ENCODE measurements around the gene CDX1.

CDX1 gene

DNA sequence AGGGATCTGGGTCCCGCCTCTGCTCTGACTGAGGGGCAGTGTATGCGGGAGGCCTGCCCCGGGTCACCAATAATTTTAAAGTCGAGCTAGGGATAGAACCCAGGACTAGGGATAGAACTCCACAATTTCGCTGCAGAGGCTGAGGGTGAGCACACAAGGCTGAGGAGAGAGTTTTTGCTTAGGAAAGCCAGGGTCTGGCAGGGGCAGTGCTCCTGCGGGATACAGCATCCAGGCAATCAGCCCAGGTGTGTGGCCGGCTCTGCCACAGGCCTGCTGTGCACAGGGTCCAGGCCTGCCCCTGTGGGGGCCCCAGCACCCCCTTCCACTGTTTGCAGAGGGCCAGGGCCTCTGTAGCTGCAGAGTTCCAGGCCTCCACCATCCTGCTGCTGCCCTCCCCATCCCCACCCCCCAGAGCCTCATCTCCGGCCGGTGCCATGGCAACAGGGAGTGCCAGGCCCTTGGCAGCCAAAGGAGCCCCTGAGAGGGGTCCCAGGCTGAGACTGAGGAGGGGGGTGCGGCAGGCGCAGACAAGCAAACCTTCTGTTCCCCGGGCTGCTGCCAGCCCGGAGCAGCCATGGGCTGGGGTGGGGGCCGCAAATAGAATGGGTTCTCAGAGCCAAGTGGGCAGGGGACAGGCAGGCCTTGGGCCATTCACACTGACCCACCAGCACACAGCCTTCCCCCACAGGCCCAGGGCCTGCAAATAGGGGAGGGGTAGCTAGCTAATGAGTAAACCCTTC, 19.5 kb upstream of the CDX1 start:
- no peak for DNase-seq (ENCODE audit: low read depth in 2 of 2)

GRCh38 chr5:150147670-150148069, 18.9 kb upstream of the CDX1 start:
- no peak for DNase-seq (ENCODE audit: low read depth in 2 of 2)

DNA sequence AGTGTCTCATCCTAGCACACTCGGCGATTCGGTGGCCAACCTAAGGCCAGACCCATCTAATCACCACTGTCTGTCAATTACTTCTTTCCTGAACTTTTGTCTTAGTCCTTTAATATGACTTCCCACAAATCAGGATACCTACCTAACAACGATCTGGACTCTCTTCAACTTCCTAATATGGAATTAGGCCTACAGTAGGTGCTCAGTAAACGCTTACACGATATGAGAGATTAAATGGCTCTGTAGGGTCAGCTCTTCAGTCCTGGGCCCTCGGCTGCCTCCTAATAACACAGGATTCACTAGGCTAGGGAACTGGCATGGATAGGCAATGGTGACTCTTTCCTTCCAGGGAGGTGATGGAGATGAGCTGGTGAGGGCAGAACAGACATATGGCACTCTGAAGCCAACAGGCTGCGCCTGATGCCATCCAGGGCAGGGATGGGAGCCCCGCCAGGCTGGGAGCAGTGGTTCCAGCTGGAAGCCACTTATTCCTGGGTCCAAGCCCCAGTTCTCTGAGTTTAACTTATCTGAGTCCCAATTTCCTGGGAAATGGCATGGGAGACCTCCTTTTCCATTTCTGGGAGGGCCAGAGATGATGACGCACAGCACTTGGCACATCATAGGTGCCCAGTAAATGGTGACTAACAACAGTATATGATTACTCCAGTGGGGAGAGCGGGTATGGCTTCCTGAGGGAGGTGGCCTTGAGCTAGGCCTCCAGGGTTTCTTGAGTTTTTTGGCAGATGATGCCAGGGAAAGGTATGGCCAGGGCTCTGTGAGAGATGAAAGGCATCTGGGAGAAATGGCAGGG, 18.3 kb upstream of the CDX1 start:
- no peak for DNase-seq (ENCODE audit: low read depth in 2 of 2)

- no peak for DNase-seq (ENCODE audit: low read depth in 2 of 2)
These were observed 17.0 kb upstream of the CDX1 start for GRCh38 chr5:150149618-150150017.

DNA sequence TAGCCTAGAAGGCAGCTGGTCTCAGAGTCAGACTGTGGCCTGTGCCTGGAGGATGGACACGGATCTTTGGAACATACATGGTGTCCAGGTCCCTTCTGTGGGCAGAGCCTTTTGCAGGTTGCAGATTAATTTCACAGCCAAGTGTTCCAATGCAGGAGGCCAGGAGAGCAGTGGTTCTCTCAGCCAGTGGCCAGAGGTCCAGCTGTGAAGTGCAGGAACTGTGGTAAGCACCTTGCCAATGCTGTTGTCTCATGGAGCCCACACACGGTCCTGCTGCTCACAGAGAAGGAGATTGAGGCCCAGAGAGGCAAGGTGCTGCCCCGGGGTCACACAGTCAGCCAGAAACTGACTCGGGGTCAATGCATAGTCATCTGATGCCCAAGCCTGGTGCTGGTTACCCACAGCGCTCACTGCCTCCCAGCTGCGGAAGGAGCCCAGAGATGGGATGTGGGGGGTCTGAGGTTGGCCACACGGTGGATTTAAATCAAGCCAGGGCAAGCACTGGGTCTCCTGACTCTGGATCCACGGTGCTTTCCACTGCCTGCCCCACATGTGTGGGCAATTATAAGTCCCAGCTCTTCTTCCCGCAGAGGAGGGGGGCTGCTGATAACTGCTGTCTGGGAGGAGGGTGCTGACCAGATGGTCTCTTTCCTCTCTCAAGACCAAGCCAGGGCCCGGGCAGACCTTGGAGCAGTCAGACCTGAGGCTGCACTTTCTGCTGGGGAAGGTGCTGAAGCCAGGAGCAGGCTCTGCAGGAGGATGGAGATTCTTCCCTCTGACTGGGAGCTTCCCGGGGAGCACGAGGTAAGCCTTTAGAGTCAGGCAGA, 13.7 kb upstream of the CDX1 start:
- DNase-seq (ENCODE audit: low read depth in 2 of 2): no peak

DNA sequence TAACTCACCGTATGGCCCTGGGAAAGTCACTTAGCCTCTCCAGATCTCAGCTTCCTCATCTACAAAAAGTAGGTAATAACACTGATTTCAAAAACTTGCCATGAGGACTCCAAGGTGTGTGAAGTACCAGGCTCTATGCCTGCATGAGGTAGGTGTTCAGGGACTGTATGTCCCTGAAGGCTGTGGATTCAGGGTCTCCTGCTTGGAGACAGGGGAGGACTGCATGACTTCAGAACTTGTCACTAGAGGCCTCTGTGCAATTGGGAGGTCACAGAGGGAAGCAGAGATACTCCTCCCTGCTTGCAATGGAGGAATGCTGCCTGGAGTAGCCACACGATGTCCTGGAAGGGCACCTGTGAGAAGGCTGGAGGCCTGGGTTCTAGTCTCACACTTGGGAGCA, 13.1 kb upstream of the CDX1 start:
- DNase-seq (ENCODE audit: low read depth in 2 of 2): no peak

DNA sequence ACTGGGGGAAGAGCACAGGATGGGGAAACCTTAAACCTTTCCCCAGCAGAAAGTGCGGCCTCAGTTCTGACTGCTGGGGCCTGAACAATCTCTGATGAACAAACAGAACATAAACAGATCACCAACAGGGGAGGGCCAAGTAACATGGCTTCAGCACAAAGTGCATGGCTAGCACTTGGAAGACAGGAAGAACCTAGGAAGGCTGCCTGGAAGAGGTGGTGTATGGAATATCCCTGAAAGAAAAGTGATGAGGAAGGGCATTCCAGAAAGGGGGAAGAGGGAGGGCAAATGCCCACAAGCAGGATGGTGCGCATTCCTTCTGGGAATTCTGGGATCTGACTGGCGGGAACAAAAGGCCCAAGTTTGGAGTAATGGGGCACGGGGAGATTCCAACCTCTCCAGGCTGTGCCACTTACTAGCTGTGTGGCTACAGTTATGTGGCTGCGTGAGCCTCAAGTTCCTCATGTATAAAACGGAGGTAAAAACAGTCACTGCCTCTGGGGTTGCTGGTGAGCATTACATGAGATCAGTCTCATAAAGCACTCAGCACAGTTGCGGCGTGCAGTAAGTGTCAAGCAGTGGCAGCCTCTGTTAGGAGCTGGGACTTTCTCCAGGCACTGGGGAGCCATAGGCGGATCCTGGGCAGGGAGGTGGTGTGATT, 12.5 kb upstream of the CDX1 start:
- no peak for DNase-seq (ENCODE audit: low read depth in 2 of 2)

GRCh38 chr5:150154618-150155128, 11.9 kb upstream of the CDX1 start:
- no peak for DNase-seq (ENCODE audit: low read depth in 2 of 2)

GRCh38 chr5:150155258-150156026, 11.1 kb upstream of the CDX1 start, which contains the start of gene PDGFRB:
Gene PDGFRB, minus strand, starts transcription at chr5:150155845. Its CDS starts 18,798 bp downstream, at chr5:150137047.
- peak; percentile 20 to 38 for DNase-seq (ENCODE audit: low read depth in 2 of 2)

DNA sequence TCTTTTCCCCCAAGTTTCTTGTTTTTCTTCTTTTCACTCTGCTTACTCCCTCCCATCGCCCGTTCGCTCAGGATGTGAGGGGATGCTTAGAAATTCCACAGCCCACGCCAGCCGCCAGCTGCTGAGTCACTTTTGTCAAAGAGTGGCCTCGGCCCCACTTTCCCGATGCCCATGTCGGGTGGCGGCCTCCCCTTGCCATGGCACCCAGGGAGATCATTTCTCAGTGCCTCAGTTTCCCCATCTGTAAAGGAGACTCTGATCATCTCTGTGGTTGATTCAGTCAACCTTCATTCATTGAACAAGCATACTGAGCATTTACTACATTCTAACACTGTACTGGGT, 10.6 kb upstream of the CDX1 start:
- DNase-seq (ENCODE audit: low read depth in 2 of 2): no peak

GRCh38 chr5:150156540-150156939, 10.0 kb upstream of the CDX1 start:
- no peak for DNase-seq (ENCODE audit: low read depth in 2 of 2)

GRCh38 chr5:150157168-150157567, 9.4 kb upstream of the CDX1 start:
- no peak for DNase-seq (ENCODE audit: low read depth in 2 of 2)

DNA sequence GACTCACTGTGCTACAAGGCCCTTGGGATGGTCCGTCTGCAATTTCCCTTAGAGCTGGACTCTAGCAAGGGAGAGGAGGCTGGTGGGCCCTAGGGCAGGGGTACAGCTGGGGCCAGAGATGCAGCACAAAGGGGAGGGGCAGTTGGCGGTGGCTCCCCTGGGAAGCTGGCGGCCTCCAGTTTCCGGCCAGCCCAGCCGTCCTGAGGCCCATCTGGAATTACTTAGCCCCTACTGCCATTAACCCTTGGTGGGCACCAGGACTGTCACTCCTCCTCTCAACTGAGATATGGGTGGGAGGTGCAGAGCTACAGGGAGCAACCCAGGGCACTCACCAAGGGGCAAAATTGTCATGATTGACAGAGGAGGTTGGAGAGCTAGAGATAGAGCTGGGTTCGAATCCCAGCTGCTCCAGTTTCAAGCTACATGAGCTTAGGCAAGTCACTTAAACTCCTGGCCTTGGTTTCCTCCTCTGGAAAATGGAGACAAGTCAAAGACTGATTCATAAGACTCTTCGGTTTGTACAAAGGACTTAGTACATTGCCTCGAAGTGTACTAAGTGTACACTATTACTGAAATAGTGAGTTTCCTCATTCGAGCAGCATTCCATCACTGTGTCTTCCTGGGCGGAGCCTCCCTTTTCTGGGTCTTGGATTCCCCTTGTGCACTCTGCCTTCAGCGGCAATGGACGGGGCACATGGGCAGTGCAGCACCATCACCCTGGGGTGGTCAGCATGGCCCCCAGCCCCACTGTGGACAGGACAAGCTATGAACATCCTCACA, 8.2 kb upstream of the CDX1 start:
- no peak for DNase-seq (ENCODE audit: low read depth in 2 of 2)

DNA sequence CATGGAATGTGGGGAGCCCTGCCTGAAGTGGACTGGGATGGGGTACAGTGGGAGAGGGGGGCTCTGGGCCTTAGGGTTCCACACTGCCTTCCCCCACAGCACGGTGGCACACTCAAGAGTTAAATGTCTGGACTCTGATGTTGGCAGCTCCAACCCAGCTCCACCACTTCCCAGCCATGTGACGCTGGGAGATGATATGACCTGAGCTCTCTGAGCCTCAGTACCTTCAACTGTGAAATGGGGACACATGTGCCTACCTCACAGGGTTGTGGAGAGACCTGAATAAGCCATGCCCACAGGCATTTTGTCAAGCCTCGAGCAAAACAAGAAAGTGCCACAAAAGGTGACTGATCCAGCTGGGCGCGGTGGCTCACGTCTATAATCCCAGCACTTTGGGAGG, 7.5 kb upstream of the CDX1 start:
- no peak for DNase-seq (ENCODE audit: low read depth in 2 of 2)

GRCh38 chr5:150159741-150160179, 6.8 kb upstream of the CDX1 start:
- DNase-seq (ENCODE audit: low read depth in 2 of 2): no peak

DNA sequence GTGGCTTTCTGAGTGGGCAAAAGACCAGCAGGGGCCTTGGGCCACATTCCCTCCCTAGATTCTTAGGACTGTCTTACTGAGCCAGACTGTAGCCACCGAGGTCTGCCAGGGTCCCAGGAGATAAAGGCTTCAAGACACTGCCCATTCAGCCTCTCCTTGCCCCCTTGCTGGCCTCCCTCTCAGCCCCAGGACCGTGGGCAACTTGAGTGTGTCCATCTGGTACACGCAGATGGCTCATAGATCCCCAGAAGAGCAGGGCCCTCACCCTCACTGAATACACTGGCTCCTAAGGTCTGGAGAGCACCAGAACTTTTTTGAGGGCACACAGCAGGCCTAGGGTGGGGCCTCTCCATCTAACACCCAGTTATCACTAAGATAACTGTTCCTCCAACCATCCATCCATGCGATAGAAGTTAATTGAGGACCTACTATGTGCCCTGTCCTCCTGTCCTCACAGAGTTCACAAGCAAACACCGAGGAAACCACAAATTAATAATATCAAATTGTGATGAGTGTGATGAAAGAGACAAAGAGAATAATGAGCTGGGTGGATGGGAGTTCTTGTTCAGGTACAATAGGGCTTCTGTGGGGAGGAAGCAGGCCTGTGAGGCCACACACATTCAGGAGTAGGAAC, 6.0 kb upstream of the CDX1 start:
- DNase-seq (ENCODE audit: low read depth in 2 of 2): no peak

DNA sequence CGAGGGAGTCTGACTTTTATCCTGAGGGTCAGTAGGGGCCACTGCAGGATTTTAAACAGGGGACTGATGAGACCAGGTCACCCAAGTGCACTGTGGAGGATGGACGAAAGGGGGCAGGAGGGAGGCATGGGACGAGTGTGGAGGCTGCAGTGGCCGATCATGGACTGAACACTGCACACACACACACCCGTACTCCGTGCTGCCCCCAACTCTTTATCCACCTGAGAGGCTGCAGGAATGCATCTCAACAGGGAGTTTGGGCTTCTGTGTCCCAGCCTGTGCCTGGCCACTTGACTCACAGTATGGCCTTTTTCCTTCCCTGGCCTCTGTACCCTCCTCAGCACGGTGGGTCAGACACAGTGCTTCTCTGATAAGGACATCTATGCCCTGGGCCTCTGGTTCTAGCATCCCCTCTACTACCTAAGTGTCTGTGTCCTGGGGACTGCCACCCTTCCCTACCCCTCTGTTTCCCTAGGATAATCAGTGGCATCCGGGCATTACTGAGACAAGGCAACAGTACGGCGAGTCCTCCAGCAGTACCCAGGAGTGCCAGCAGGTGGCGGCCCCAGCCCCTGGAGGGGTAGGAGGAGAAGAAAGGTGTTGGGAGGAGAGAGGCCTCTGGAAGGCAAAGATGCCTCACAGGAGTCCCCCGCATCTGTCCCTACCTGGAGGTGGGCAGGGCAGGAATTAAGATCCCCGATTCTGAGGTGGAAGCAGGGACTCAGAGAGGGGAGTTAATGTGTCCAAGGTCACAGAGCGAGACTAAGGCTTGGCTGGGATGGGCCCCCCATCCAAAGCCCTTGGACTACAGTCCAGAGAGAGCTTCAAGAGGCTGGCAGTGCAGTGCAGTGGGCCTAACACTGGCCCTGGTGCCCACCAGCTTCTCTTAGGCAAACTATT, 5.1 kb upstream of the CDX1 start:
- peak; percentile 48 to 58 for DNase-seq (ENCODE audit: low read depth in 2 of 2)

DNA sequence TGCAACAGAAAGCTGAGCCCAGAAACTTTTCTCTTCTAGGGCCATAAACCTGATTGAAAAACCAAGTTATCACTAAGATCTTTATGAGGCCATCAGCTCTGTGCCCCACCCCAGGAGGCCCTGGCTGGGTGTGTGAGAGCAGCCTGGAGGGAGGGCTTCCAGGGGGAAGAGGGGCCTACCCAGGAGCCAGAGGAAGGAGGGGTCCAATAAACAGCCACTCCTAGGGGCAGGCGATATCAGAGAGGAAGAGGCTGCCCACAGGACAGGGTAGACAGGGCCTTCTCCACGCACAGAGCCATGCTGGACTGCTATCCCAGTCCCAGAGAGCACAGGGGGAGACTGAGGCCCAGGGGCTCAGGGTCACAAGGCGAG, 4.5 kb upstream of the CDX1 start:
- no peak for DNase-seq (ENCODE audit: low read depth in 2 of 2)

GRCh38 chr5:150163035-150163434, 3.5 kb upstream of the CDX1 start:
- DNase-seq (ENCODE audit: low read depth in 2 of 2): no peak

Measured in stimulated activated CD8-positive, alpha-beta memory T cell treated with anti-CD3 and anti-CD28 coated beads, Interleukin-2, amount 100 ng/mL, for 1 hour (primary cell).